ENCODE data around the gene KRT83.

The KRT83 gene

DNA sequence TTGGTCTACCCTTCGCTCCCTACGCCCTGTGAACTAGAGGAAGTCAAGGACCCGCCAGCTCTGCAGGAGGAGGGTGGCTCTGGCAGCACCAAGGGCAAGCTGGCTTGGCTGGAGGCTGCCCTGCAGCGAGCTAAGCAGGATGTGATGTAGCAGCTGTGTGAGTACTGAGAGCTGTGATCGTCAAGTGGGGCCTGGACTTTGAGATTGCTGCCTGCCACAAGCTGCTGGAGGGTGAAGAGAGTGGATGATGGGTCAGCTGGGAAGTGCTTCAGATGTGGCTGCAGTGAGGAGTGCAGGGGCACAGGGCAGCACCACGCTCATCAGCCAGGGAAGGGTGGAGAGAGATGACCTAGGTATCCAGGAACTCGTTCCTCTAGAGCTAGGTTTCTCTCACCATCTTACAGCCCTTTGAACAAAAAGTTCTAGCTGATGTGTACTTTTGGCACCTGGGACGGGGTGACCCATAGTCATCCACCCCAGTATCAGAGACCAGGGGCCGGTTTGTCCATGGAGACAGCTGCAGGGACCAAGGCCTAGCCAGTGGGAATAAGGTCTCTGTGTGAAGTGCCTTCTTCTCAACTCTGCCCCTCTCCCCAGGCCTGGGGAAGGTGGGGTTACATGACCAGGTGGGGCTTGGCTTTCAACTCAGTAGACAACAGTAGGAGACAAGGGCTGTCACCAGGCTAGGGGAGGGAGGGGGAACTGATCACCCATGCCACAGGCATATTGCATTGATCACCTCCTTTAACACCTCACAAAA, 43.5 kb downstream of the KRT83 start:
- H2AFZ ChIP-seq (ENCODE audit: low read depth), result no peak overlapping the region
- H4K20me1 ChIP-seq (ENCODE audit: insufficient read depth), result no peaks in the 10 kb centered on the region
- no peaks in the 10 kb centered on the region for H3K27me3 ChIP-seq (ENCODE audit: insufficient read depth, low read depth)
- no peak overlapping the region for H3K9ac ChIP-seq
- no peaks in the 10 kb centered on the region for H3K79me2 ChIP-seq (ENCODE audit: insufficient read depth, low read depth)
- H3K4me3 ChIP-seq (IDR thresholded peaks at IDR 0.05; ENCODE audit: insufficient read depth, low read depth, low read length), result no peak overlapping the region
- H3K4me2 ChIP-seq, result no peak overlapping the region
- no peak overlapping the region for H3K27ac ChIP-seq
- TF ChIP-seq, protein P1, sequence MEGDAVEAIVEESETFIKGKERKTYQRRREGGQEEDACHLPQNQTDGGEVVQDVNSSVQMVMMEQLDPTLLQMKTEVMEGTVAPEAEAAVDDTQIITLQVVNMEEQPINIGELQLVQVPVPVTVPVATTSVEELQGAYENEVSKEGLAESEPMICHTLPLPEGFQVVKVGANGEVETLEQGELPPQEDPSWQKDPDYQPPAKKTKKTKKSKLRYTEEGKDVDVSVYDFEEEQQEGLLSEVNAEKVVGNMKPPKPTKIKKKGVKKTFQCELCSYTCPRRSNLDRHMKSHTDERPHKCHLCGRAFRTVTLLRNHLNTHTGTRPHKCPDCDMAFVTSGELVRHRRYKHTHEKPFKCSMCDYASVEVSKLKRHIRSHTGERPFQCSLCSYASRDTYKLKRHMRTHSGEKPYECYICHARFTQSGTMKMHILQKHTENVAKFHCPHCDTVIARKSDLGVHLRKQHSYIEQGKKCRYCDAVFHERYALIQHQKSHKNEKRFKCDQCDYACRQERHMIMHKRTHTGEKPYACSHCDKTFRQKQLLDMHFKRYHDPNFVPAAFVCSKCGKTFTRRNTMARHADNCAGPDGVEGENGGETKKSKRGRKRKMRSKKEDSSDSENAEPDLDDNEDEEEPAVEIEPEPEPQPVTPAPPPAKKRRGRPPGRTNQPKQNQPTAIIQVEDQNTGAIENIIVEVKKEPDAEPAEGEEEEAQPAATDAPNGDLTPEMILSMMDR (conservative IDR thresholded peaks at IDR 0.05; ENCODE audit: low read depth, low read length), result no peak
- H3K4me1 ChIP-seq (ENCODE audit: low read depth, poor library complexity, severe bottlenecking), result peaks cover 34% of the 10 kb centered on the region
- H3K36me3 ChIP-seq (ENCODE audit: insufficient read depth), result no peaks in the 10 kb centered on the region; the same call in 1 of the 2 replicates

DNA sequence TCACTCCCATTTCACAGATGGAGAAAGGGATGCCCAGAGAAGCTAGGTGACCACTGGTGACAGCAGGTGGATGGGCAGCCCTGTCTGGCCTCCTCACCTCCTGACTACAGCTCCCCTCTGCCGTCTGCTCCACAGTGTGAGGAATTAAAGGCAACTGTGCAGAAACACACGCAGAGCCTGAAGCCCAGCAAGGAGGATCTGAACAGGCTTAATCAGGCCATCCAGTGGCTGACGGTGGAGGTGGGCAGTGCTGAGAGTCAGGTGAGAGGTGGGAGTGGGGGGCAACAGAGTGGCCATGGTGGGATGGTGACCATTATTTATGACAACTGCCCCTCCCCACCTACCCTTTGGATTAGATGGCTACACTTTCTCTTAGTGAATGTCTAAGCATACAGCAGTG, 45.5 kb downstream of the KRT83 start:
- no peak overlapping the region for H3K9ac ChIP-seq
- no peaks in the 10 kb centered on the region for H3K27me3 ChIP-seq (ENCODE audit: insufficient read depth, low read depth)
- no peak overlapping the region for H2AFZ ChIP-seq (ENCODE audit: low read depth)
- no peak overlapping the region for H3K27ac ChIP-seq
- H3K79me2 ChIP-seq (ENCODE audit: insufficient read depth, low read depth), result no peaks in the 10 kb centered on the region
- TF ChIP-seq, protein P1 (conservative IDR thresholded peaks at IDR 0.05; ENCODE audit: low read depth, low read length), result no peak
- H3K4me2 ChIP-seq, result no peak overlapping the region
- peaks cover 24% of the 10 kb centered on the region for H3K4me1 ChIP-seq (ENCODE audit: low read depth, poor library complexity, severe bottlenecking)
- H4K20me1 ChIP-seq (ENCODE audit: insufficient read depth), result no peaks in the 10 kb centered on the region
- no peaks in the 10 kb centered on the region; the same call in 1 of the 2 replicates for H3K36me3 ChIP-seq (ENCODE audit: insufficient read depth)
- no peak overlapping the region for H3K4me3 ChIP-seq (IDR thresholded peaks at IDR 0.05; ENCODE audit: insufficient read depth, low read depth, low read length)

DNA sequence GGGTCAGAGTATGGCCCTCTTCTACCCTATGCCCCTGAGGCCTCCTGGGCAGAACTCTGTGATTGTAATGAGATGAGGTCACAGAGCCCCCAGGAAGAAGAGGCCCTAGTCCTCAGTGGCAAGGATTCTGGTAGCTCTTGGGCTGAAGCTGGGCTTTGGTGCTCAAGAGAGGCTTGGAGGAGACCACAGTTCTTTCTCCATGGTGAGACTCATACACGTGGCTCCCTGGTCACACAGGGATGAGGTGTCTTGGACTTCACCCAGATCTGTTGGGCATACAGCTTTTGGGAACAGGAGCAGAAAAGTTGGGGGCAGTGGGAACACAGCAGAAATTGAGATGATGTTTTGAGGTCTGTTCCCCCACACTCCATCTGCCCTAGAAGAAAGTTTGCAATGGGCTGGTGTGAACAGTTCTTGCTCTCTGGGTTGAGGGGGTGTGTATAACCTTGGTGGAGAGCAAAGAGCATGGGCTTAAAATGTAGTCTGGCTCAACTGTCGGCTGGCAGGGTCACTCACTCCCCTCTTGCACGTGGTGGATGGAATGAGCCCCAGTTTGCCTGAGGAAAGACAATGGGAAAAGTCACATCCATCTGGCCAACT, 46.6 kb downstream of the KRT83 start, which contains the start of gene KRT86:
TSS of gene KRT86 (plus strand) at position 125 of the 600 bp plus-strand sequence. CDS start 27,272 bp downstream, outside the sequence.
- peaks cover 13% of the 10 kb centered on the region for H3K4me1 ChIP-seq (ENCODE audit: low read depth, poor library complexity, severe bottlenecking)
- no peak within 1 kb of the TSS for H2AFZ ChIP-seq (ENCODE audit: low read depth)
- no peak within 1 kb of the TSS for H3K4me3 ChIP-seq (IDR thresholded peaks at IDR 0.05; ENCODE audit: insufficient read depth, low read depth, low read length)
- H3K27ac ChIP-seq, result no peak within 1 kb of the TSS
- H4K20me1 ChIP-seq (ENCODE audit: insufficient read depth), result no peaks in the 10 kb centered on the region
- TF ChIP-seq, protein P1 (conservative IDR thresholded peaks at IDR 0.05; ENCODE audit: low read depth, low read length), result no peak
- no peaks in the 10 kb centered on the region for H3K27me3 ChIP-seq (ENCODE audit: insufficient read depth, low read depth)
- no peak within 1 kb of the TSS for H3K4me2 ChIP-seq
- H3K9ac ChIP-seq, result no peak within 1 kb of the TSS
- H3K79me2 ChIP-seq (ENCODE audit: insufficient read depth, low read depth), result no peaks in the 10 kb centered on the region
- no peaks in the 10 kb centered on the region; the same call in 1 of the 2 replicates for H3K36me3 ChIP-seq (ENCODE audit: insufficient read depth)

DNA sequence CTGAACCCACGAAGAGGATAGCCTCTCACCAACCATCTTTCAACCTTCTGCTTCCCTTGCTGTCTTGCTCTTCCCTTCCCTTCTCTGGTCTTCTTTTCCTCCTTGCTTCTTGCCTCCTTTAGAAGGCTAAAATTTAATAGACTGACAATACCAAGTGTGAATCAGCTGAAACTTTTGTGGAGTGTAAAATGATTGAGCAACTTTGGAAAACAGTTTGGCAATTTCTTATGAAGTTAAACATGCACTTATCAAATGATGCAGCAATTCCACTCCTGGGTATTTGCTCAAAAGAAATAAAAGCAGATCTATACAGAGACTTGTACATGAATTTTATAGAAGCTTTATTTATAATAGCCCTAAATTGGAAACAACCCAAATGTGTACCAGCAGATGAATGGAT, 50.0 kb downstream of the KRT83 start:
- Histone ChIP-seq H3K27me3 (ENCODE audit: insufficient read depth, low read depth) (no peaks in the 10 kb centered on the region), H3K79me2 (ENCODE audit: insufficient read depth, low read depth) (no peaks in the 10 kb centered on the region), H3K4me1 (ENCODE audit: low read depth, poor library complexity, severe bottlenecking) (no peaks in the 10 kb centered on the region), H3K4me2 (no peak overlapping the region), H3K27ac (no peak overlapping the region), H3K36me3 (ENCODE audit: insufficient read depth) (no peaks in the 10 kb centered on the region; the same call in 1 of the 2 replicates), H3K9ac (no peak overlapping the region), H3K4me3 (IDR thresholded peaks at IDR 0.05; ENCODE audit: insufficient read depth, low read depth, low read length) (no peak overlapping the region), H4K20me1 (ENCODE audit: insufficient read depth) (no peaks in the 10 kb centered on the region), H2AFZ (ENCODE audit: low read depth) (no peak overlapping the region)
- TF ChIP-seq, protein P1 (conservative IDR thresholded peaks at IDR 0.05; ENCODE audit: low read depth, low read length), result no peak

Data from KMS-11 (cell line).